MG63 (cell line): ENCODE data around the gene GCNT3. TPM values are rescaled to one million over a fixed set of nuclear protein-coding genes. Genes with fewer than 3 reads are reported as not detected.
"Not testable (repeated sequence)": the region's sequence is repeated elsewhere in the genome, so short reads cannot be mapped to it uniquely, and the experiment has no call there.

Source experiments
- DNase-seq: peaks from one replicate; pipeline ENCODE4 v3.0.0-alpha.2; 2020
- H3K27me3 ChIP-seq: fragments of 250-450 bp; sonication (Bioruptor Pico); 2 replicates; pipeline ENCODE4 v1.5.1; 2020; ENCODE audit warnings: mild to moderate bottlenecking, moderate library complexity
- H3K36me3 ChIP-seq: fragments of 250-450 bp; sonication (Bioruptor Pico); 2 replicates; pipeline ENCODE4 v1.5.1; 2020; ENCODE audit warnings: mild to moderate bottlenecking, moderate library complexity
- H3K4me3 ChIP-seq: fragments of 250-450 bp; sonication (Bioruptor Pico); 2 replicates; pipeline ENCODE4 v1.5.1; 2020; ENCODE audit warnings: mild to moderate bottlenecking, moderate library complexity
- H3K9me3 ChIP-seq: fragments of 250-450 bp; sonication (Bioruptor Pico); 2 replicates; pipeline ENCODE4 v1.5.1; 2020; ENCODE audit warnings: mild to moderate bottlenecking, moderate library complexity
- total RNA-seq: library from RNA; depleted of rRNA; stranded (reverse); fragments of >200 nt; shearing (Covaris generic); gene quantifications from 2 replicates; pipeline ENCODE4 v1.2.3, GENCODE V29; 2014; ENCODE audit warnings: low replicate concordance

The GCNT3 gene
- total RNA-seq, 1 experiment from 2014 or later, result not detected

DNA sequence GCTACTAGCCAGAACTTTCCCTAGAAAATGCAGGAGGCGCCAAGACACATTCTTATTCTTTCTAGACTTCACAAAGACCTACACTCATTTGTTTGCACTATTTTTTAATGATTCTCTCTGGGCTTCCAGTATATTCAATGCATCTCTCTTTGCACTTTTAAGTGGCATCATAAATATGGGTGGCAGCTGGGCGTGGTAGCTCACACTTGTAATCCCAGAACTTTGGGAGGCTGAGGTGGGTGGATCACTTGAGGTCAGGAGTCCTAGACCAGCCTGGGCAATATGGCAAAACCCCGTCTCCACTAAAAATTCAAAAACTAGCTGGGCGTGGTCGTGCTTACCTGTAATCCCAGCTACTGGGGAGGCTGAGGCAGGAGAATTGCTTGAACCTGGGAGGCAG is 5.6 kb upstream of the GCNT3 start:
- Histone ChIP-seq H3K4me3 (no peak overlapping the region), H3K27me3 (no peaks in the 10 kb centered on the region; the same call in 1 of the 2 replicates), H3K36me3 (no peaks in the 10 kb centered on the region), H3K9me3 (peaks cover 19% of the 10 kb centered on the region)
- DNase-seq, result no peak

DNA sequence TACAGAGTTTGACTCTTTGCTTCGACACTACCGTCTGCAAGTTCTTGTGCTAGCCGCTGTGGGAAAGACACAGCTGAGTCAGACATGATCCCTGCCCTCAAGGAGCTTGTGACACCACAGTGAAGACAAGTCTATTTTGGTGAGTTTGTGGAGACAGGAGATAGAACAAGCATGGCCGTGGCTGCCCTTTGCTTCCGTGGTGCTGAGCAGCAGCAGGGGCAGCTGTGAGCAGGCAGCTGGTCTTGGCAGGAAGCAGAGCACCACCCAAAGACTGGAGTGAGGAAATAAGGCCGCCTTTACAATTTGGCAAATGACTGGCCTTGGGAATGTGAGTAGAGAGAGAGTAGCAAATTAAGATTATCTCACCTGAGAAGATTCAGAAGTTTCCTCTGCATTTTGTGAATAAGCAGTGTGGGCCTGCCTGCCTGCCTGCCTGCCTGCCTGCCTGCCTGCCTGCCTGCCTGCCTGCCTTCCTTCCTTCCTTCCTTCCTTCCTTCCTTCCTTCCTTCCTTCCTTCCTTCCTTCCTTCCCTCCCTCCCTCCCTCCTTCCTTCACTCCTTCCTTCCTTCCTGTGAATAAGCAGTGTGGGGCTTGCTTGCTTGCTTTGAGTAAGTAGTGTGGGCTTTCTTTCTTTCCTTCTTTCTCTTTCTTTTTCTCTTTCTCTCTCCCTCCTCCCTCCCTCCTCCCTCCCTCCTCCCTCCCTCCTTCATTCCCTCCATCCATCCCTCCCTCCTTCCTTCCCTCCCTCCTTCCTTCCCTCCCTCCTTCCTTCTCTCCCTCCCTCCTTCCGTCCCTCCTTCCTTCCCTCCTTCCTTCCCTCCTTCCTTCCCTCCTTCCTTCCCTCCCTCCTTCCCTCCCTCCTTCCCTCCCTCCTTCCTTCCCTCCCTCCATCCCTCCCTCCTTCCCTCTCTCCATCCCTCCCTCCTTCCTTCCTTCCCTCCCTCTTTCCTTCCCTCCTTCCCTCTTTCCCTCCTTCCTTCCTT is 1.6 kb upstream of the GCNT3 start:
- Histone ChIP-seq H3K27me3 (no peaks in the 10 kb centered on the region; the same call in 1 of the 2 replicates), H3K36me3 (no peaks in the 10 kb centered on the region), H3K4me3 (no peak overlapping the region), H3K9me3 (no peaks in the 10 kb centered on the region; the same call in 1 of the 2 replicates)
- peak; percentile 20 for DNase-seq

DNA sequence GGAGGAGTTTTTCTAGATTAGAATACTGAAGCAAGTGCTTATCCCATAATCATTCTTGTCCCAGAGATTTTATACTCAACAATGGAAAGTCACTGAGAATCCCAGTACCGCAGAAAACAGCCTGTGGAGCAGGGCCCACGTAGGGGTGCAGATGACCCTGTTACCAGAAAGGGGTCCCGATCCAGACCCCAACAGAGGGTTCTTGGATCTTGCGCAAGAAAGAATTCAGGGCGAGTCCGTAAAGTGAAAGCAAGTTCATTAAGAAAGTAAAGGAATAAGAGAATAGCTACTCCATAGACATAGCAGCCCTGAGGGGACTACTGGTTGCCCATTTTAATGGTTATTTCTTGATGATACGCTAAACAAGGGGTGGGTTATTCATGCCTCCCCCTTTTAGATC is 2.6 kb downstream of the GCNT3 start:
- no peak for DNase-seq
- no peaks in the 10 kb centered on the region for H3K36me3 ChIP-seq

GRCh38 chr15:59615661-59616060 is 4.1 kb downstream of the GCNT3 start:
- Histone ChIP-seq H3K9me3 (no peaks in the 10 kb centered on the region; the same call in 1 of the 2 replicates), H3K4me3 (no peak overlapping the region), H3K27me3 (peaks cover 11% of the 10 kb centered on the region), H3K36me3 (no peaks in the 10 kb centered on the region)
- DNase-seq, result no peak

More for the DNA sequence above, 2.6 kb downstream of the GCNT3 start:
- no peaks in the 10 kb centered on the region; the same call in 1 of the 2 replicates for H3K9me3 ChIP-seq
- H3K4me3 ChIP-seq, result no peak overlapping the region
- H3K27me3 ChIP-seq, result peaks cover 7% of the 10 kb centered on the region

DNA sequence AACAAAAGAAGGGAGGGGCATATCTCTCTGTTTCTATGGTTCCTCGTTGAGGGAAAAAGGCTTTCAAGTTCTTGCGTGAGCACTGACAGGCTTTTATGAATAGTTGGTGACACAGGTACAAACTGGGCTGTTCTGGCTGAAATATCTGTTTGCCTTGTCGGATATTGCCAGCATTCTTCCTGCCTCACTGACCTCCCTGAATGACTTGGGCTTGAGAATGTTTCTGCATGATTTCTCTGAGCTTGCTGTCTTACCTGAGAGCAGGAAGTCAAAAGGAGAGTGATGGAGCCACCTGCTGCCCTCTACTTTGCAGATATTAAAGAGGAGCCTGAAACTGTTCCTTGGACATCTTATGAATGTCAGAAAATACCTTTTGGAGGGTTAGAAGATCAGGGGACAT is 4.8 kb downstream of the GCNT3 start:
- Histone ChIP-seq H3K36me3 (no peaks in the 10 kb centered on the region), H3K9me3 (no peaks in the 10 kb centered on the region; the same call in 1 of the 2 replicates), H3K27me3 (peaks cover 11% of the 10 kb centered on the region), H3K4me3 (no peak overlapping the region)
- no peak for DNase-seq

DNA sequence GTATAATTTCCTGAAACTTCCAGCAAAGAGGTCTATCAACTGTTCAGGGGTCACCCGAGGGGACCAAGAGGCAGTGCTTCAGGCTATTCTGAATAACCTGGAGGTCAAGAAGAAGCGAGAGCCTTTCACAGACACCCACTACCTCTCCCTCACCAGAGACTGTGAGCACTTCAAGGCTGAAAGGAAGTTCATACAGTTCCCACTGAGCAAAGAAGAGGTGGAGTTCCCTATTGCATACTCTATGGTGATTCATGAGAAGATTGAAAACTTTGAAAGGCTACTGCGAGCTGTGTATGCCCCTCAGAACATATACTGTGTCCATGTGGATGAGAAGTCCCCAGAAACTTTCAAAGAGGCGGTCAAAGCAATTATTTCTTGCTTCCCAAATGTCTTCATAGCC is 6.8 kb downstream of the GCNT3 start:
- no peak for DNase-seq
- H3K27me3 ChIP-seq, result peaks cover 11% of the 10 kb centered on the region
- no peaks in the 10 kb centered on the region; the same call in 1 of the 2 replicates for H3K9me3 ChIP-seq
- no peaks in the 10 kb centered on the region for H3K36me3 ChIP-seq
- no peak overlapping the region for H3K4me3 ChIP-seq

DNA sequence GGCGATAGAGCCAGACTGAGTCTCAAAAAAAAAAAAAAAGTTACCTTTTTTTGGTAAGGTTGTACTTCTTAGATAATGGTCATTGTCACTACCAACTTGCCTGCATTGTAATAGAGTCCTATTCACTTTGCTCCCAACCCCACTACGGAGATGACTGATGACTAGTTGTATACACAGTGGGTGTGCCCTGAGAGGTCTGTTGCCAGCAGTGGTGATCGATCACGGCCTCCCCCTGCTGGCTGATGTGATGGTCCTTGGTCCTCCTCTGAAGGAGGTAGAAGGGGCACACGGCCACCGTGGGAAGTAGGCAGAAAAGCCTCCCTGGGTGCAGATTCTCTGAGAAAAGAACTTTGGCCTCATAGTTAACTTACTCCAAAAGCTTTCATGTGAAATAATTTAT is 10.7 kb downstream of the GCNT3 start:
- DNase-seq, result peak; percentile 75
- Histone ChIP-seq H3K27me3 (peaks cover 7% of the 10 kb centered on the region), H3K9me3 (no peaks in the 10 kb centered on the region), H3K36me3 (no peaks in the 10 kb centered on the region), H3K4me3 (no peak overlapping the region)

- no peak overlapping the region for H3K4me3 ChIP-seq
- peaks cover 3% of the 10 kb centered on the region for H3K36me3 ChIP-seq
- no peaks in the 10 kb centered on the region for H3K27me3 ChIP-seq
- no peak for DNase-seq
- H3K9me3 ChIP-seq, result no peaks in the 10 kb centered on the region
Observed at GRCh38 chr15:59632714-59633113, 21.1 kb downstream of the GCNT3 start.

DNA sequence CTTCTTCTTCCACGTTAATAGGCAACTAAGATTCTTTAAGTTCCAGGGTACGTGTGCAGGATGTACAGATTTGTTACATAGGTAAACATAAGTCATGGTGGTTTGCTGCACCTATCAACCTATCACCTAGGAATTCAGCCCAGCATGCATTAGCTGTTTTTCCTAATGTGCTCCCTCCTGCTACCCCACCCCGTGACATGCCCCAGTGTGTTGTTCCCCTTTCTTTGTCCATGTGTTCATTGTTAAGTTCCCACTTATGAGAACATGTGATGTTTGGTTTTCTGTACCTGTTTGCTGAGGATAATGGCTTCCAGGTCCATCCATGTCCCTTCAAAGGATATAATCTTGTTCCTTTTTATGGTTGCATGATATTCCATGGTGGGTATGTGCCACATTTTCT is 24.6 kb downstream of the GCNT3 start:
- no peaks in the 10 kb centered on the region for H3K27me3 ChIP-seq
- no peak for DNase-seq
- H3K9me3 ChIP-seq, result no peaks in the 10 kb centered on the region
- H3K36me3 ChIP-seq, result peaks cover 18% of the 10 kb centered on the region
- H3K4me3 ChIP-seq, result no peak overlapping the region

- not testable (repeated sequence) for H3K27me3 ChIP-seq, H3K4me3 ChIP-seq, DNase-seq, H3K9me3 ChIP-seq
- peaks cover 31% of the 10 kb centered on the region for H3K36me3 ChIP-seq
Observed at GRCh38 chr15:59637507-59637906, 25.9 kb downstream of the GCNT3 start.

- peaks cover 60% of the 10 kb centered on the region for H3K36me3 ChIP-seq
- DNase-seq, result no peak
- H3K9me3 ChIP-seq, result no peaks in the 10 kb centered on the region
Observed at GRCh38 chr15:59642351-59642750, 30.8 kb downstream of the GCNT3 start.

DNA sequence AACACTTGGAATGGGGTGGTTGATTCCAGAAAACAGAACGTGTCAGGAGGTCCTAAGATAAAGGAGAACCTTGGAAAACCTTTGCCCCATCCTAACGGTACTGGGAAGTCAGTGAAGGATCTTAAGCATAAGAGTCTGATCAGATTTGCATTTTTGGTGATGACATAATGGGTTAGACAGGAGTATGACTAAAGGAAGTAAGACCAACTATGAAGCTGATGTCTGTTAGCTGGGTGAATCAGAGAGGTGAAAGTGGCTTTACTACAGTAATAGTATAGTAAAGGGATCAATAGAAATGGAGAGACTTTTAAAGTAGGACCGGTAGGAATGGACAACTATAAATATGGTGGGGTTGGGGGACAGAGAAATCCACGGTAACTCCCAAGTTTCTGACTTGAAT is 33.2 kb downstream of the GCNT3 start:
- Histone ChIP-seq H3K9me3 (no peaks in the 10 kb centered on the region), H3K4me3 (no peak overlapping the region), H3K36me3 (peaks cover 68% of the 10 kb centered on the region), H3K27me3 (no peaks in the 10 kb centered on the region)
- DNase-seq, result no peak

More at GRCh38 chr15:59642351-59642750, 30.8 kb downstream of the GCNT3 start:
- H3K4me3 ChIP-seq, result no peak overlapping the region
- H3K27me3 ChIP-seq, result no peaks in the 10 kb centered on the region

DNA sequence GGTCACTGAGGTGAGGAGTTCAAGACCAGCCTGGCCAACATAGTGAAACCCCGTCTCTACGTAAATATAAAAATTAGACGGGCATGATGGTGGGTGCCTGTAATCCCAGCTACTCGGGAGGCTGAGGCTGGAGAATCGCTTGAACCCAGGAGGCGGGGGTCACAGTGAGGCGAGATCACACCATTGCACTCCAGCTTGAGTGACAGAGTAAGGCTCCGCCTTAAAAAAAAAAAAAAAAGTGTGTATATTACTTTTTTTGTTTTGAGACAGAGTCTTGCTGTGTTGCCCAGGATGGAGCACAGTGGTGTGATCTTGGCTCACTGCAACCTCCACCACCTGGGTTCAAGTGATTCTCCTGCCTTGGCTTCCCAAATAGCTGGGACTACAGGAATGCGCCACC is 34.2 kb downstream of the GCNT3 start:
- H3K9me3 ChIP-seq, H3K4me3 ChIP-seq, H3K27me3 ChIP-seq, DNase-seq: not testable (repeated sequence)
- H3K36me3 ChIP-seq, result peaks cover 74% of the 10 kb centered on the region

- Histone ChIP-seq H3K36me3 (peaks cover 78% of the 10 kb centered on the region), H3K4me3 (no peak overlapping the region), H3K9me3 (no peaks in the 10 kb centered on the region), H3K27me3 (no peaks in the 10 kb centered on the region)
- no peak for DNase-seq
Observed at GRCh38 chr15:59646277-59646676, 34.7 kb downstream of the GCNT3 start.

- H3K4me3 ChIP-seq, result no peak overlapping the region
- no peak for DNase-seq
- H3K36me3 ChIP-seq, result peaks cover 78% of the 10 kb centered on the region
- no peaks in the 10 kb centered on the region for H3K9me3 ChIP-seq
- H3K27me3 ChIP-seq, result no peaks in the 10 kb centered on the region
Observed at GRCh38 chr15:59647085-59647484, 35.5 kb downstream of the GCNT3 start.

DNA sequence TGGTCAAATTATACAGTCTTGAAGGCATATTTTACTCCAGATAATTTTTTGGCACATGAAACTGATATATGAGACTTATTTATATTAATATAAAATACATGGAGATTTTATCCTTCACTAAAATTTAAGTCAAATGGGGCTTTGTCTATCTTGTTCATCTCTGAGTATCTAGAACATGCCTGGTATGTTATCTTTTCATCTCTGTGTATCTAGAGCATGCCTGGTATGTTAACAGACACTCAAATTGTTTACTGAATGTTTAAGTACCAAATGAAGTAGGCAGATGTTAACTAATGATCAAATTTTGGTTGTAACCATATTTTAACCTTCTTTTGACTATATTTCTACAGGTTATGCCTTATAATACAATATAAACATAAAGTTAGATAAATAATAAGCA is 38.0 kb downstream of the GCNT3 start:
- no peaks in the 10 kb centered on the region for H3K27me3 ChIP-seq
- no peak overlapping the region for H3K4me3 ChIP-seq
- no peak for DNase-seq
- peaks cover 88% of the 10 kb centered on the region for H3K36me3 ChIP-seq
- no peaks in the 10 kb centered on the region; the same call in 1 of the 2 replicates for H3K9me3 ChIP-seq

DNA sequence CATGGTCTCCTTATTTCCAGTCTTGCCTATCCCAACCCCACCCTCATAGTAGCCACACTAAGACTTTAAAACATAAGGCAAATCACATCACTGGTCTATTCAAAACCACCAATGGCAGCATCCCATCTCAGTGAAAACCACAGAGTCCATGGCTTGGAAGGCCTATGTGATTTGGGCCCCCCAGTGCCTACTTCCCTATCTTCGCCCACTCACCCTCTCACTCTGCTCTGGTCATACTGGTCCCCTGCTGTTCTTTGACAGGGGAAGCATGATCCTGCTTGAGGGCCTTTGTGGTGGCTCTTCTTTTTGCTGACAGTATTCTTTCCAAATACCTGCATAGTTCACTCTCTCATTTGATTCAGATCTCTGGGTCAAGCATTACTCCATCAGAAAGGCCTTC is 42.5 kb downstream of the GCNT3 start:
- Histone ChIP-seq H3K4me3 (no peak overlapping the region), H3K27me3 (no peaks in the 10 kb centered on the region), H3K36me3 (peaks cover 60% of the 10 kb centered on the region), H3K9me3 (no peaks in the 10 kb centered on the region; the same call in 1 of the 2 replicates)
- DNase-seq, result no peak
